Neural progenitor cell (in vitro differentiated cells): ENCODE data around the gene NEB.

Experiments used
- EZH2 ChIP-seq: fragments of 200-600 bp; sonication (generic); IDR thresholded peaks from 2 replicates; pipeline ENCODE4 v1.6.1; 2017; ENCODE audit warnings: antibody characterized with exemption, mild to moderate bottlenecking, moderate library complexity
- EZH2phosphoT487 ChIP-seq: fragments of 200-600 bp; sonication (generic); IDR thresholded peaks from 2 replicates; pipeline ENCODE4 v1.6.1; 2017; ENCODE audit warnings: antibody characterized with exemption
- TF ChIP-seq, protein P1 (sequence below): fragments of 200-600 bp; sonication (generic); IDR thresholded peaks from 2 replicates; pipeline ENCODE4 v1.5.1; 2017; ENCODE audit warnings: antibody characterized with exemption, mild to moderate bottlenecking

- TF ChIP-seq, protein P1, sequence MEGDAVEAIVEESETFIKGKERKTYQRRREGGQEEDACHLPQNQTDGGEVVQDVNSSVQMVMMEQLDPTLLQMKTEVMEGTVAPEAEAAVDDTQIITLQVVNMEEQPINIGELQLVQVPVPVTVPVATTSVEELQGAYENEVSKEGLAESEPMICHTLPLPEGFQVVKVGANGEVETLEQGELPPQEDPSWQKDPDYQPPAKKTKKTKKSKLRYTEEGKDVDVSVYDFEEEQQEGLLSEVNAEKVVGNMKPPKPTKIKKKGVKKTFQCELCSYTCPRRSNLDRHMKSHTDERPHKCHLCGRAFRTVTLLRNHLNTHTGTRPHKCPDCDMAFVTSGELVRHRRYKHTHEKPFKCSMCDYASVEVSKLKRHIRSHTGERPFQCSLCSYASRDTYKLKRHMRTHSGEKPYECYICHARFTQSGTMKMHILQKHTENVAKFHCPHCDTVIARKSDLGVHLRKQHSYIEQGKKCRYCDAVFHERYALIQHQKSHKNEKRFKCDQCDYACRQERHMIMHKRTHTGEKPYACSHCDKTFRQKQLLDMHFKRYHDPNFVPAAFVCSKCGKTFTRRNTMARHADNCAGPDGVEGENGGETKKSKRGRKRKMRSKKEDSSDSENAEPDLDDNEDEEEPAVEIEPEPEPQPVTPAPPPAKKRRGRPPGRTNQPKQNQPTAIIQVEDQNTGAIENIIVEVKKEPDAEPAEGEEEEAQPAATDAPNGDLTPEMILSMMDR: no peak
- TF ChIP-seq EZH2 (no peak), EZH2phosphoT487 (no peak)
Measured at GRCh38 chr2:151691631-151692030, 42.6 kb downstream of the NEB start.
